HEK293 (cell line): Measurements from ENCODE around the gene PIK3R3.
A peak's percentile ranks its signal among the peaks of the same experiment; 100 is the strongest.

Experiments
- BCL6B ChIP-seq: fragments of 450-650 bp; formaldehyde crosslinking; IDR thresholded peaks from 2 replicates; pipeline ENCODE4 v1.5.1; 2017; ENCODE audit warnings: missing biosample characterization, missing genetic modification characterization
- EGR2 ChIP-seq: fragments of 450-650 bp; formaldehyde crosslinking; IDR thresholded peaks from 2 replicates; pipeline ENCODE4 v1.5.1; 2016; ENCODE audit warnings: low read depth, missing biosample characterization, missing genetic modification characterization
- GFI1B ChIP-seq: fragments of 450-650 bp; formaldehyde crosslinking; IDR thresholded peaks from 2 replicates; pipeline ENCODE4 v1.5.1; 2016; ENCODE audit warnings: missing biosample characterization, missing genetic modification characterization
- KLF1 ChIP-seq: fragments of 450-650 bp; formaldehyde crosslinking; IDR thresholded peaks from 2 replicates; pipeline ENCODE4 v1.5.1; 2016; ENCODE audit warnings: missing biosample characterization, missing genetic modification characterization
- KLF10 ChIP-seq: fragments of 450-650 bp; IDR thresholded peaks from 2 replicates; pipeline ENCODE4 v1.5.1; 2018; ENCODE audit warnings: missing biosample characterization, mild to moderate bottlenecking, missing genetic modification characterization
- KLF9 ChIP-seq: fragments of 450-650 bp; formaldehyde crosslinking; IDR thresholded peaks from 2 replicates; pipeline ENCODE4 v1.5.1; 2016; ENCODE audit warnings: missing biosample characterization, missing genetic modification characterization, low read depth
- SP2 ChIP-seq: fragments of 450-650 bp; formaldehyde crosslinking; IDR thresholded peaks from 2 replicates; pipeline ENCODE4 v1.5.1; 2016; ENCODE audit warnings: missing biosample characterization, missing genetic modification characterization
- ZBTB20 ChIP-seq: fragments of 450-650 bp; formaldehyde crosslinking; IDR thresholded peaks from 2 replicates; pipeline ENCODE4 v1.5.1; 2016; ENCODE audit warnings: missing biosample characterization, missing genetic modification characterization
- ZBTB44 ChIP-seq: fragments of 450-650 bp; IDR thresholded peaks from 2 replicates; pipeline ENCODE4 v1.5.1; 2018; ENCODE audit warnings: missing biosample characterization, mild to moderate bottlenecking, missing genetic modification characterization
- ZBTB48 ChIP-seq: fragments of 450-650 bp; formaldehyde crosslinking; IDR thresholded peaks from 2 replicates; pipeline ENCODE4 v1.5.1; 2016; ENCODE audit warnings: missing biosample characterization, missing genetic modification characterization
- ZFP3 ChIP-seq: fragments of 450-650 bp; formaldehyde crosslinking; IDR thresholded peaks from 2 replicates; pipeline ENCODE4 v1.5.1; 2016; ENCODE audit warnings: low read depth, missing biosample characterization, missing genetic modification characterization
- ZFP69B ChIP-seq: fragments of 450-650 bp; formaldehyde crosslinking; IDR thresholded peaks from 2 replicates; pipeline ENCODE4 v1.5.1; 2016; ENCODE audit warnings: missing biosample characterization, missing genetic modification characterization
- ZIC2 ChIP-seq: fragments of 450-650 bp; formaldehyde crosslinking; IDR thresholded peaks from 2 replicates; pipeline ENCODE4 v1.5.1; 2016; ENCODE audit warnings: missing biosample characterization, missing genetic modification characterization
- ZNF133 ChIP-seq: fragments of 450-650 bp; formaldehyde crosslinking; IDR thresholded peaks from 2 replicates; pipeline ENCODE4 v1.5.1; 2016; ENCODE audit warnings: missing biosample characterization, missing genetic modification characterization
- ZNF16 ChIP-seq: fragments of 450-650 bp; formaldehyde crosslinking; IDR thresholded peaks from 2 replicates; pipeline ENCODE4 v1.5.1; 2016; ENCODE audit warnings: low read depth, missing biosample characterization, missing genetic modification characterization
- ZNF184 ChIP-seq: fragments of 450-650 bp; IDR thresholded peaks from 2 replicates; pipeline ENCODE4 v1.5.1; 2018; ENCODE audit warnings: missing biosample characterization, mild to moderate bottlenecking, missing genetic modification characterization
- ZNF2 ChIP-seq: fragments of 450-650 bp; formaldehyde crosslinking; IDR thresholded peaks from 2 replicates; pipeline ENCODE4 v1.5.1; 2016; ENCODE audit warnings: missing biosample characterization, missing genetic modification characterization
- ZNF24 ChIP-seq: fragments of 450-650 bp; formaldehyde crosslinking; IDR thresholded peaks from 2 replicates; pipeline ENCODE4 v1.5.1; 2016; ENCODE audit warnings: missing biosample characterization, missing genetic modification characterization
- ZNF280D ChIP-seq: fragments of 450-650 bp; formaldehyde crosslinking; IDR thresholded peaks from 2 replicates; pipeline ENCODE4 v1.5.1; 2016; ENCODE audit warnings: missing biosample characterization, missing genetic modification characterization
- ZNF335 ChIP-seq: fragments of 450-650 bp; formaldehyde crosslinking; conservative IDR thresholded peaks from 2 replicates; pipeline ENCODE4 v1.5.1; 2016; ENCODE audit warnings: missing biosample characterization, missing genetic modification characterization
- ZNF391 ChIP-seq: fragments of 450-650 bp; formaldehyde crosslinking; IDR thresholded peaks from 2 replicates; pipeline ENCODE4 v1.5.1; 2016; ENCODE audit warnings: low read depth, missing biosample characterization, missing genetic modification characterization, borderline replicate concordance
- ZNF449 ChIP-seq: fragments of 450-650 bp; formaldehyde crosslinking; IDR thresholded peaks from 2 replicates; pipeline ENCODE4 v1.5.1; 2017; ENCODE audit warnings: missing biosample characterization, mild to moderate bottlenecking, missing genetic modification characterization, moderate library complexity
- ZNF488 ChIP-seq: fragments of 450-650 bp; formaldehyde crosslinking; IDR thresholded peaks from 2 replicates; pipeline ENCODE4 v1.5.1; 2016; ENCODE audit warnings: missing biosample characterization, missing genetic modification characterization
- ZNF561 ChIP-seq: fragments of 450-650 bp; IDR thresholded peaks from 2 replicates; pipeline ENCODE4 v1.5.1; 2018; ENCODE audit warnings: missing biosample characterization, missing genetic modification characterization, borderline replicate concordance
- ZNF629 ChIP-seq: fragments of 450-650 bp; formaldehyde crosslinking; IDR thresholded peaks from 2 replicates; pipeline ENCODE4 v1.5.1; 2017; ENCODE audit warnings: missing biosample characterization, missing genetic modification characterization
- ZNF645 ChIP-seq: fragments of 450-650 bp; formaldehyde crosslinking; IDR thresholded peaks from 2 replicates; pipeline ENCODE4; 2016; ENCODE audit warnings: missing biosample characterization, missing genetic modification characterization
- ZNF677 ChIP-seq: fragments of 450-650 bp; IDR thresholded peaks from 2 replicates; pipeline ENCODE4 v1.5.0; 2018; ENCODE audit warnings: missing biosample characterization, mild to moderate bottlenecking, missing genetic modification characterization, moderate library complexity
- ZNF747 ChIP-seq: fragments of 450-650 bp; formaldehyde crosslinking; IDR thresholded peaks from 2 replicates; pipeline ENCODE4 v1.5.1; 2016; ENCODE audit warnings: missing biosample characterization, missing genetic modification characterization
- ZSCAN18 ChIP-seq: fragments of 450-650 bp; formaldehyde crosslinking; IDR thresholded peaks from 2 replicates; pipeline ENCODE4 v1.5.1; 2016; ENCODE audit warnings: missing biosample characterization, missing genetic modification characterization

PIK3R3 gene

GRCh38 chr1:46132529-46133180 lies at the start of gene PIK3R3 (continued):
- TF ChIP-seq ZNF184 (tag by site-specific recombination) (peak; percentile 63; the same call in 1 of the 2 replicates), ZIC2 (tag by site-specific recombination) (peak; percentile 100), ZBTB44 (tag by site-specific recombination) (peak; percentile 22; the same call in 1 of the 2 replicates), KLF10 (tag by site-specific recombination) (peak; percentile 71), ZNF2 (peak; percentile 99), SP2 (tag by site-specific recombination) (peak; percentile 99), ZNF747 (tag by site-specific recombination) (no peak), ZNF449 (tag by site-specific recombination) (peak; percentile 86), ZBTB48 (peak; percentile 70), ZNF645 (tag by site-specific recombination) (no peak; the same call in 1 of the 2 replicates), ZNF16 (tag by site-specific recombination) (no peak), ZNF280D (tag by site-specific recombination) (peak; percentile 82; the same call in 1 of the 2 replicates), ZNF677 (no peak), ZBTB20 (tag by site-specific recombination) (no peak; the same call in 1 of the 2 replicates), ZFP69B (tag by site-specific recombination) (peak; percentile 94), KLF1 (peak; percentile 94), ZNF561 (peak; percentile 90; the same call in 1 of the 2 replicates), GFI1B (tag by site-specific recombination) (peak; percentile 70), ZNF335 (tag by site-specific recombination) (peak; percentile 66), ZNF133 (no peak), ZFP3 (tag by site-specific recombination) (no peak), BCL6B (tag by site-specific recombination) (peak; percentile 49; the same call in 1 of the 2 replicates), ZNF24 (tag by site-specific recombination) (peak; percentile 97), EGR2 (peak; percentile 92), ZSCAN18 (tag by site-specific recombination) (peak; percentile 89; the same call in 1 of the 2 replicates), KLF9 (tag by site-specific recombination) (peak; percentile 88), ZNF391 (peak; percentile 100), ZNF629 (tag by site-specific recombination) (peak; percentile 95), ZNF488 (tag by site-specific recombination) (0 out of 2 replicates have a peak, but pooled peaks have one; percentile 39)
